ENCODE data around the gene LITAF.
"Not testable (repeated sequence)": the region's sequence is repeated elsewhere in the genome, so short reads cannot be mapped to it uniquely, and the experiment has no call there.

The LITAF gene

GRCh38 chr16:11601425-11601824, 14.7 kb upstream of the LITAF start:
- in situ Hi-C loops (cut with MboI; ENCODE audit: low sequenced_read_pairs) = no loop called here

- in situ Hi-C loops (cut with MboI; ENCODE audit: low sequenced_read_pairs) = no loop called here
Measured at GRCh38 chr16:11599579-11599978, 12.9 kb upstream of the LITAF start.

DNA sequence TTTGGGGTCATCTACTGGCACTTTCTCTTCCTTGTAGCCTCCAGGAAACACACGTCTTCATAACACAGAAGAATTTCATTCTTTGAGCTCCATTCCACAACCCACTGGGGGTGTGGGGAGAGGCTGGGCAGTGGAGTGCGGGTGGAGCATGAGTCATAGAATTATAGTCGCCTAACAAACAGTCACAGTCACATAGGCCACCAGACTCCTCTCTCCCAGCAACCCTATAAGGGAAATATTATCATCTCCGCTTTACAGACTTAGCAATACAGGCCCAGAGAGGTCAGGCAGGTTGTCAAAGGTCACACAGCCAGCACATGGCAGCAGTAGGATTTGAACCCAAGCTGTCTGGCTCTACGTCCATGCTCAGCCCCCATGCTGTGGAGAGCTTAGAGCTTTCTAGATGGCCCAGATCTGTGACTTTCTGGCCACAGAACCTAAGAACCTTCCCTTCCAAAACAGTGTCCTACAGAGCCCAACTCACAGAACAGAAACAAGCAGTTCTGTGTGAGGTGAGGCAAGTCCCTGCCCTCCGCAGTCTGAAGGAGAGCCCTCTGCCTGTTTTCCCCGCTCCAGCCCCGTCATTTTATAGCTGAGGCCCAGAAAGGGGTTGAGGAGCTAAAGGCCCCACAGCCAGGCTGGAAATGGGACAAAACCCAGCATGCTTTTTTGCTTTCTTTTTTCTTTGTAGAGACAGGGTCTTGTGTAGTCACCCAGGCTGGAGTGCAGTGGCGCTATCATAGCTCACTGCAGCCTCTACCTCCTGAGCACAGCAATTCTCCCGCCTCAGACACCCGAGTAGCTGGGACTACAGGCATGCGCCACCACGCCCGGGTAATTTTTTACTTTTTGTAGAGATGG, 10.7 kb upstream of the LITAF start:
- in situ Hi-C loops (cut with MboI; ENCODE audit: low sequenced_read_pairs) = no loop called here

DNA sequence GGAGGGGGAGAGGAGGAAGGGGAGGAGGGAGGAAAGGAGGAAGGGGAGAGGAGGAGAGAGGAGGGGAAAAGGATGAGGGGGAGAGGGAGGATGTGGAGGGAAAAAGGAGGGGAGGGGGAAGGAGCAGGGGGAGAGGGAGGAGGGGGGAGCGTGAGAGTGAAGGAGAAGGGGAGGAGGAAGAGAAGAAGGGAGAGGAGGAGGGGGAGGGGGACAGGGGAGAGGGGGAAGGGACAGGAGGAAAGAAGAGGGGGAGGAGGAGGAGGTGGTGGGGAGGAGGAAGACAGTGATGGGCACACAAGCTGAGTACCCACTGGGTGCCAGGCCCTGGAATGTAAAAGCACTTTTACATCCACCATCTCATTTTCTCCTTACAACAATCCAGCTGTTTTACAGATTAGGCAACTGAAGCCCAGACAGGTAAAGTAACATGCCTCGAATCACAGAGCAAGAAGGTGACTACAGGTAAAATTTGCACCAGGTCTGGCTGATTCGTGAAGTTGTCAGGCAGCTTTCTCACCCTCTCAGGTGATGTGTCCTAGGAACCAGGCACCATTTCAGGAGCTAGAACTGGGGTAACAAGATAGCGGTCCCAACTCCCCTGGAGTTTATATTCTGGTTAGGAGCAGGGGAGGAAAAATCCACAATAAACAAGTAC, 10.0 kb upstream of the LITAF start:
- in situ Hi-C loops (cut with MboI; ENCODE audit: low sequenced_read_pairs) = no loop called here

DNA sequence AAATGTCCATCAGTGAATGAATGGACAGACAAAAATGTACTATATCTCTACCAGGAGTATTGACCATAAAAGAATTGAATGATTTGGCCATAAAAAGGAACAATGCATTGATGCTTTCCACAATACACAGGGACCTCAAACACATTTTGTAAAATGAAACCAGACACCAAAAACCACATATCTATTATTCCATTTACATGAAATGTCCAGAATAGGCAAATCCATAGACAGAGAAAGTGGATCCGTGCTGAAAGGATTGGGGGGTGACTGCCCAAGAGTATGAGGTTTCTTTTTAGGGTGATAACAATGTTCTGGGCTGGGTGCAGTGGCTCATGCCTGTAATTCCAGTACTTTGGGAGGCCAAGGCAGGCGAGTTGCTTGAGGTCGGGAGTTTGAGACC, 6.9 kb upstream of the LITAF start:
- in situ Hi-C loops (cut with MboI; ENCODE audit: low sequenced_read_pairs) = no loop called here

DNA sequence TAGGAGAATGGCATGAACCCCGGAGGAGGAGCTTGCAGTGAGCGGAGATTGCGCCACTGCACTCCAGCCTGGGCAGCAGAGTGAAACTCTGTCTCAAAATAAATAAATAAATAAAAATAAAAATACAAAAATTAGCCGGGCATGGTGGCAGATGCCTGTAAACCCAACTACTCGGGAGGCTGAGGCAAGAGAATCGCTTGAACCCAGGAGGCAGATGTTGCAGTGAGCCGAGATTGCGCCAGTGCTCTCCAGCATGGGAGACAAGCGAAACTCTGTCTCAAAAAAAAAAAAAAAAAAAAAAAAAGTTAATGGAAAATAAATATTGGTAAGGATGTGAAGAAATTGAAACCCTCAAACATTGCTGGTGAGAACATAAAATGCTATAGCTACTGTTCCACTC, 6.4 kb upstream of the LITAF start:
- in situ Hi-C loops (cut with MboI; ENCODE audit: low sequenced_read_pairs) = not testable (repeated sequence)

- in situ Hi-C loops (cut with MboI; ENCODE audit: low sequenced_read_pairs) = not testable (repeated sequence)
Measured at GRCh38 chr16:11591630-11592029, 4.9 kb upstream of the LITAF start.

- in situ Hi-C loops (cut with MboI; ENCODE audit: low sequenced_read_pairs) = no loop called here
Measured at GRCh38 chr16:11589198-11589550, 2.5 kb upstream of the LITAF start.

DNA sequence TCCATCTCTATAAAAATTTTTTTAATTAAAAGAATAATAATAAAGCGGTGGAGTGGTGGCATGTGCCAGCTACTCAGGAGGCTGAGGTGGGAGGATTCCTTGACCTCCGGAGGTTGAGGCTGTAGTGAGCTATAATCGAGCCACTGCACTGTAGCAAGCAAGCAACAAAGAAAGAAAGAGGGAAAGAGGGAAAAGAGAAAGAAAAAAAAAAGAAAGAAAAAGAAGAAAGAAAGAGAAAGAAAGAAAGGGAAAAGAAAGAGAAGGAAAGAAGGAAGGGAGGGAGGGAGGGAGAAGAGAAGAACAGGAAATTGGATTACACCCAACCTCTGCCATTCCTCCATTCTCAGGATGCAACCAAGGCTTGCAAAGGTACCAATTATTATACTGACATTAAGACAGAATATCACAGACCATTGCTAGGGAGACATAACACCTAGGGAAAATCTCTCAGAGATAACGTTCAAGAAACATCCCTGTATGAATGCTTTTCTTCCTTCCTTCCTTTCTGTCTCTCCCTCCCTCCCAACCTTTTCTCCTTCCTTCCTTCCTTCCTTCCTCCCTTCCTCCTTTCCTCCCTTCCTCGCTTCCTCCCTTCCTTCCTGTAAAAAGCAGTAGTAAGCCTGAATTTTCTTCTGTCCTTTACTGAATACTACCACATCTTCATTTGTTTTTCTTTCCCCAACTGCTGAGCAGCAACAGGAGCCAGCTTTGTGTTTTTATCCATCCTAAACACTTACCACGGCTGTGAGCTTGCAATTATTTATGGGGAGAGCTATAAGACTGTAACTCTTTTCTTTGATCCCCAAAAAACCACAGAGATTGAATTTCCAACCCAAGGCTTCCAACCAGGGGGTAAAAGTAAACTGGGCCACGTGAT, 1.8 kb upstream of the LITAF start:
- in situ Hi-C loops (cut with MboI; ENCODE audit: low sequenced_read_pairs) = no loop called here

- in situ Hi-C loops (cut with MboI; ENCODE audit: low sequenced_read_pairs) = no loop called here
Measured at GRCh38 chr16:11587643-11588247, 1.0 kb upstream of the LITAF start.

DNA sequence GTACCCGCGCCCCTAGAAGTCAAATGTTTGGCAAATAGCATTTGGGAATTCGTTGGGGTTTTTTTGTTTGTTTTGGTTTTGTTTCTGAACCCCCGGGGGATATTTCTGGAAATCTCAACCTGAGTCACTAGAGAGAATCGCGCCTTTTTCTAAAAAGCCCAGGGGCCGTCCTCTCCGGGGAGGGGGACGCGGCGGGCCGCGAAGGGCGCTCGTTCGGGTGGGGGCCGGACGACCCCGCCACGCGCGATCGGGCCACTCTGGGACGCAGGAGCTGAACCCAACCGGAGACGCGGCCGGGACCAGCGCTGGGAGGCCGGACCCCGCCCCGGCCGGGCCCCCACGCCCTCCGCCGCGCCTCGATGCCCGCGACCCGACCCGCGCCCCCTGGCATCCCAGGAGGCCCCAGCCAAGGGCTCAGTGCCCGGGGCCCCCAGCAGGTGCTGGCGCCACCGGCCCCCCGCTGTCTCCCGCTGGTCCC, 302 bp downstream of the LITAF start:
- in situ Hi-C loops (cut with MboI; ENCODE audit: low sequenced_read_pairs) = no loop called here

- in situ Hi-C loops (cut with MboI; ENCODE audit: low sequenced_read_pairs) = no loop called here
Measured at GRCh38 chr16:11585460-11586377, 1.0 kb downstream of the LITAF start.

GRCh38 chr16:11583889-11584565, 2.7 kb downstream of the LITAF start:
- in situ Hi-C loops (cut with MboI; ENCODE audit: low sequenced_read_pairs) = no loop called here

- in situ Hi-C loops (cut with MboI; ENCODE audit: low sequenced_read_pairs) = no loop called here
Measured at GRCh38 chr16:11583166-11583565, 3.6 kb downstream of the LITAF start.

DNA sequence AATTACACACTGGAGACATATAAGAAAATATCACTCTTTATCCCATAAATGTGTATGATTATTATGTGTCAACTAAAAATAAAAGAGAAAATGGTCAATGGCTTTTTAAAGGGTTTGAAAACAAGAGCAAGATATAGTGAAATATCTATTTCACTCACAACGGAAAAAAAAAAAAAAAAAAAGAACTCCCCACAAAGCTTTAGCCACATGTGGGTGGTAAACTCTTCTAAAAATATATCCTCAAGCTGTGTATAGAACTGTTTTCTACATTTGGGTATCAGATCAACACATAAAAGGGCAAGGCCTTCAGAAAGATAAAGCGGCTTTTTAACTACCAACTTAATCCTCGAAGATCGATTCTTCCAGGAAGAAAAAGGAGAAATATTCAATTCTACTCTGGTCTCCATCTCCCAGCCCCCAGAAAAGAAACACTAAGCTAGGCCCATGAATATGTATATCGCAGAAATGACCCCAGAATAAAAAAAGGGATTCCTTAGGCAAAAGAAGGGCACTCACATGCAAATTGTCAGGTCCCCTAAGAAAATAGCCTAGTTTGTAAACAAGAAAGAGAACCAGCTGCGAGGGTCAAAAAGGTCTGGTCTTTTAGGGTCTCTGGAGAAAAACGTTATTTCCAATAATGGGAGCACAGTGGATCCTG, 4.4 kb downstream of the LITAF start:
- in situ Hi-C loops (cut with MboI; ENCODE audit: low sequenced_read_pairs) = no loop called here

GRCh38 chr16:11581678-11582077, 5.0 kb downstream of the LITAF start:
- in situ Hi-C loops (cut with MboI; ENCODE audit: low sequenced_read_pairs) = no loop called here

DNA sequence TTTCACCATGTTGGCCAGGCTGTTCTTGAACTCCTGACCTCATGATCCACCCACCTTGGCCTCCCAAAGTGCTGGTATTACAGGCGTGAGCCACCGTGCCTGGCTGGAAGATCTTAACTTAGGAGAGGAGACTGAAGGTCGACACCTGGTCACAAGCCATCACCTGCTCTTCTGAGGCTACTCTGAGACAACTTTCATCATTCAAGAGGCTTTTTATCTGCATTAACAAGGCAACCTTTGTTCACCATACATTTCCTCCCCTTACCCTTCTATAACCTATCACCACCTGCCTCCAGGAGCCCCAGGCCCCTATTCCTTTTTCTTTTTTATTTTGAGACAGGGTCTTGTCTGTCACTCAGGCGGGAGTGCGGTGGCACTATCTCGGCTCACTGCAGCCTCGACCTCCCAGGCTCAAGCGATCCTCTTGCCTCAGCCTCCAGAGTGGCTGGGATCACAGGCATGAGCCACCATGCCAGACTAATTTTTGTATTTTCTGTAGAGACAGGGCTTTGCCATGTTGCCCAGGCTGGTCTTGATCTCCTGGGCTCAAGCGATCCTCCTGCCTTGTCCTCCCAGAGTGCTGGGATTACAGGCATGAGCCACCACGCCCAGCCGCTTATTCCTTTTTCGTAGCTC, 6.2 kb downstream of the LITAF start:
- in situ Hi-C loops (cut with MboI; ENCODE audit: low sequenced_read_pairs) = no loop called here

- in situ Hi-C loops (cut with MboI; ENCODE audit: low sequenced_read_pairs) = not testable (repeated sequence)
Measured at GRCh38 chr16:11577290-11577660, 9.4 kb downstream of the LITAF start.
